ENCODE data around the gene AIF1L. TPM values are rescaled to one million over a fixed set of nuclear protein-coding genes. Genes with fewer than 3 reads are reported as not detected.
"Not testable (repeated sequence)": the region's sequence is repeated elsewhere in the genome, so short reads cannot be mapped to it uniquely, and the experiment has no call there.

The AIF1L gene
- total RNA-seq, 2 donors from 2014 or later = 3.6 to 4.0 TPM

GRCh38 chr9:131111854-131112311 lies 15.6 kb downstream of the AIF1L start:
- intact Hi-C loops (cut with DNase I) = no loop called here
- H3K4me3 ChIP-seq = no peak overlapping the region
- H3K27me3 ChIP-seq = no peaks in the 10 kb centered on the region
- TF ChIP-seq CTCF (IDR thresholded peaks at IDR 0.05) = no peak
- H3K36me3 ChIP-seq = no peaks in the 10 kb centered on the region
- no peaks in the 10 kb centered on the region for H3K9me3 ChIP-seq
- H3K27ac ChIP-seq = no peak overlapping the region
- H3K4me1 ChIP-seq = no peaks in the 10 kb centered on the region
- H3K9ac ChIP-seq (ENCODE audit: low read depth in 2 of 2, low read length in 2 of 2) = no peak overlapping the region
- no peak for DNase-seq

- no peak for DNase-seq
- no peak overlapping the region for H3K9ac ChIP-seq (ENCODE audit: low read depth in 2 of 2, low read length in 2 of 2)
- H3K27me3 ChIP-seq = no peaks in the 10 kb centered on the region
- H3K4me3 ChIP-seq = no peak overlapping the region
- no peaks in the 10 kb centered on the region for H3K36me3 ChIP-seq
- no peak overlapping the region for H3K27ac ChIP-seq
- H3K9me3 ChIP-seq = no peaks in the 10 kb centered on the region
- no peaks in the 10 kb centered on the region for H3K4me1 ChIP-seq
- no peak for TF ChIP-seq CTCF (IDR thresholded peaks at IDR 0.05)
- intact Hi-C loops (cut with DNase I) = no loop called here
These were observed 16.2 kb downstream of the AIF1L start for GRCh38 chr9:131112374-131113154.

GRCh38 chr9:131113655-131114054 lies 17.3 kb downstream of the AIF1L start:
- no peak overlapping the region for H3K27ac ChIP-seq
- H3K4me1 ChIP-seq = no peaks in the 10 kb centered on the region
- H3K36me3 ChIP-seq = no peaks in the 10 kb centered on the region
- no peak overlapping the region for H3K9ac ChIP-seq (ENCODE audit: low read depth in 2 of 2, low read length in 2 of 2)
- no peak for DNase-seq
- H3K27me3 ChIP-seq = no peaks in the 10 kb centered on the region
- no peak for TF ChIP-seq CTCF (IDR thresholded peaks at IDR 0.05)
- H3K4me3 ChIP-seq = no peak overlapping the region
- H3K9me3 ChIP-seq = no peaks in the 10 kb centered on the region
- intact Hi-C loops (cut with DNase I) = no loop called here

GRCh38 chr9:131114084-131114535 lies 17.8 kb downstream of the AIF1L start:
- TF ChIP-seq CTCF (IDR thresholded peaks at IDR 0.05) = no peak
- Histone ChIP-seq H3K36me3 (no peaks in the 10 kb centered on the region), H3K27ac (no peak overlapping the region), H3K27me3 (no peaks in the 10 kb centered on the region), H3K9me3 (no peaks in the 10 kb centered on the region), H3K9ac (ENCODE audit: low read depth in 2 of 2, low read length in 2 of 2) (no peak overlapping the region), H3K4me3 (no peak overlapping the region), H3K4me1 (no peaks in the 10 kb centered on the region)
- DNase-seq = no peak
- intact Hi-C loops (cut with DNase I) = no loop called here

- H3K4me3 ChIP-seq; H3K36me3 ChIP-seq; H3K27ac ChIP-seq; H3K9me3 ChIP-seq; intact Hi-C loops (cut with DNase I); H3K4me1 ChIP-seq; H3K9ac ChIP-seq (ENCODE audit: low read depth in 2 of 2, low read length in 2 of 2); DNase-seq; H3K27me3 ChIP-seq: not testable (repeated sequence)
These were observed 19.0 kb downstream of the AIF1L start for GRCh38 chr9:131115360-131115742.
